Astrocyte of the spinal cord (primary cell): Measurements from ENCODE around the gene HBS1L.

Experiments
- DNase-seq: peaks from one replicate; pipeline ENCODE4 v3.0.0; 2011; ENCODE audit warnings: low read depth, low spot score
- H3K4me3 ChIP-seq: 2 replicates; pipeline ENCODE4 v1.5.1; 2011; ENCODE audit warnings: low read depth, mild to moderate bottlenecking, low read length, moderate library complexity
- CTCF ChIP-seq: IDR thresholded peaks from 2 replicates; pipeline ENCODE4 v1.5.1; 2012; ENCODE audit warnings: low read depth, mild to moderate bottlenecking, low read length, inconsistent platforms
- in situ Hi-C: cut with HindIII; loops from 2 replicates; pipeline ENCODE4 v1.10.0; 2017; ENCODE audit warnings: low sequenced_read_pairs

Gene HBS1L

GRCh38 chr6:135022050-135022697, 32.4 kb downstream of the HBS1L start:
- TF ChIP-seq CTCF, result no peak
- no peak for DNase-seq
- in situ Hi-C loops, result no loop called here
- H3K4me3 ChIP-seq, result no peak overlapping the region

- TF ChIP-seq CTCF, result no peak
- DNase-seq, result no peak
- H3K4me3 ChIP-seq, result no peak overlapping the region
- in situ Hi-C loops, result no loop called here
These were observed 33.1 kb downstream of the HBS1L start for GRCh38 chr6:135021310-135022049.

- no peak for TF ChIP-seq CTCF
- in situ Hi-C loops, result no loop called here
- DNase-seq, result no peak
These were observed 35.7 kb downstream of the HBS1L start for GRCh38 chr6:135018941-135019340.

GRCh38 chr6:135018052-135018451, 36.6 kb downstream of the HBS1L start:
- no peak overlapping the region for H3K4me3 ChIP-seq
- TF ChIP-seq CTCF, result no peak
- in situ Hi-C loops, result no loop called here
- no peak for DNase-seq

More at GRCh38 chr6:135018941-135019340, 35.7 kb downstream of the HBS1L start:
- H3K4me3 ChIP-seq, result no peak overlapping the region

- TF ChIP-seq CTCF, result no peak
- no peak overlapping the region for H3K4me3 ChIP-seq
- DNase-seq, result no peak
- in situ Hi-C loops, result no loop called here
These were observed 40.2 kb downstream of the HBS1L start for GRCh38 chr6:135014353-135014832.

GRCh38 chr6:135013211-135013610, 41.4 kb downstream of the HBS1L start:
- DNase-seq, result no peak
- TF ChIP-seq CTCF, result no peak
- in situ Hi-C loops, result no loop called here
- no peak overlapping the region for H3K4me3 ChIP-seq
